ENCODE data around the gene DUSP28. TPM values are rescaled to one million over a fixed set of nuclear protein-coding genes. Genes with fewer than 3 reads are reported as not detected.
A peak's percentile ranks its signal among the peaks of the same experiment; 100 is the strongest.

Gene DUSP28
- total and polyA plus RNA-seq, 2 of the 13 experiments (the other 11 are each of a cell fraction or from before 2014, with no cell fraction given), result 5.2 to 8.6 TPM

DNA sequence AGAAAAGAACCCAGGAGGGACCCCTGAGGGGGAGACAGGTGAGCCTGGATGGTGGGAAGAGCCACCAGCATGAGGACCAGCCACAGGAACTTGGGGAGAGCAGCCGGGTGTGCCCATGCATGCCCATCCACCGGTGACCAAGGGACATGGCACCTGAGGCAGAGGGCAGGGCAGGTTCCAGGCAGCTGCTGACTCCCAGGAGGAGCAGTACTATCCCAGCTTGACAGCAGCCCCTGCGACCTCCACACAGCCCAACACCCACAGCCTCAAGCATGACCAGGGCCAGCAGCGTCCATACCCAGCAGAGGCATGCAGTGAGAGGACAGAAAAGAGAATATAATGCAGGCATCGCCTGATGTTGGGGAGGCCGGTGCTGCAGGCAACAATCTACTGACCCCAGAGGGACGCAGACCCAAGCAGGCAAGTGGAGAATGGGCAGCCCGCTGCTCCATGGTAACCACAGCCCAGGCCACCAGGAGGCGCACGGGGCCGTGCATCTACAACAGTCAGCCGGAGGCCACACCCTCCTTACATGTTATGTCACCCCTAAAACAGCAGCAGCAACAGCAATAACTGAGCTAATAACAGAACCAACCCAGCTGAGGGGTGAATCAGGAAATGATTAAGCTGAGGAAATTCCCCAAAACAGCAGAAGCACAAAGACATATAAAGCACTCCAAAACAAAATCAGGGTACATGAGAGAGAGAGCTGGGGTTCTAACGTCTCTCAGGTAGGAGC lies 46.4 kb upstream of the DUSP28 start (continued):
- no peak for TF ChIP-seq JUNB (CRISPR knock-in tag; IDR thresholded peaks at IDR 0.05; ENCODE audit: borderline replicate concordance)
- TF ChIP-seq THAP8 (CRISPR knock-in tag; IDR thresholded peaks at IDR 0.05; ENCODE audit: borderline replicate concordance), result no peak
- no peak for TF ChIP-seq ARNTL (CRISPR knock-in tag; IDR thresholded peaks at IDR 0.05)
- TF ChIP-seq EEA1 (CRISPR knock-in tag; IDR thresholded peaks at IDR 0.05; ENCODE audit: borderline replicate concordance), result no peak
- TF ChIP-seq, protein P1, sequence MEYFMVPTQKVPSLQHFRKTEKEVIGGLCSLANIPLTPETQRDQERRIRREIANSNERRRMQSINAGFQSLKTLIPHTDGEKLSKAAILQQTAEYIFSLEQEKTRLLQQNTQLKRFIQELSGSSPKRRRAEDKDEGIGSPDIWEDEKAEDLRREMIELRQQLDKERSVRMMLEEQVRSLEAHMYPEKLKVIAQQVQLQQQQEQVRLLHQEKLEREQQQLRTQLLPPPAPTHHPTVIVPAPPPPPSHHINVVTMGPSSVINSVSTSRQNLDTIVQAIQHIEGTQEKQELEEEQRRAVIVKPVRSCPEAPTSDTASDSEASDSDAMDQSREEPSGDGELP (IDR thresholded peaks at IDR 0.05; ENCODE audit: borderline replicate concordance, low read depth), result peak; percentile 53; the same call in 1 of the 2 replicates
- peak; percentile 37 for TF ChIP-seq CBX1 (IDR thresholded peaks at IDR 0.05; ENCODE audit: low read depth)
- no peak for TF ChIP-seq ZNF251 (CRISPR knock-in tag; IDR thresholded peaks at IDR 0.05)
- no peak for TF ChIP-seq CHD2 (IDR thresholded peaks at IDR 0.05; ENCODE audit: low read depth, low read length)
- TF ChIP-seq XRCC5 (optimal IDR thresholded peaks at IDR 0.05; ENCODE audit: low read length), result peak; percentile 75
- TF ChIP-seq, protein P2, sequence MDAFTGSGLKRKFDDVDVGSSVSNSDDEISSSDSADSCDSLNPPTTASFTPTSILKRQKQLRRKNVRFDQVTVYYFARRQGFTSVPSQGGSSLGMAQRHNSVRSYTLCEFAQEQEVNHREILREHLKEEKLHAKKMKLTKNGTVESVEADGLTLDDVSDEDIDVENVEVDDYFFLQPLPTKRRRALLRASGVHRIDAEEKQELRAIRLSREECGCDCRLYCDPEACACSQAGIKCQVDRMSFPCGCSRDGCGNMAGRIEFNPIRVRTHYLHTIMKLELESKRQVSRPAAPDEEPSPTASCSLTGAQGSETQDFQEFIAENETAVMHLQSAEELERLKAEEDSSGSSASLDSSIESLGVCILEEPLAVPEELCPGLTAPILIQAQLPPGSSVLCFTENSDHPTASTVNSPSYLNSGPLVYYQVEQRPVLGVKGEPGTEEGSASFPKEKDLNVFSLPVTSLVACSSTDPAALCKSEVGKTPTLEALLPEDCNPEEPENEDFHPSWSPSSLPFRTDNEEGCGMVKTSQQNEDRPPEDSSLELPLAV (CRISPR knock-in tag; conservative IDR thresholded peaks at IDR 0.05; ENCODE audit: low read depth), result no peak
- TF ChIP-seq MZF1 (CRISPR knock-in tag; IDR thresholded peaks at IDR 0.05; ENCODE audit: borderline replicate concordance), result no peak
- no peak for TF ChIP-seq JUND (CRISPR knock-in tag; IDR thresholded peaks at IDR 0.05)
- no peak for TF ChIP-seq CAMTA2 (CRISPR knock-in tag; IDR thresholded peaks at IDR 0.05; ENCODE audit: borderline replicate concordance)
- 0 out of 2 replicates have a peak, but pooled peaks have one; percentile 21 for TF ChIP-seq ZMYM3 (CRISPR knock-in tag; IDR thresholded peaks at IDR 0.05)
- TF ChIP-seq MAZ (IDR thresholded peaks at IDR 0.05; ENCODE audit: borderline replicate concordance, low read depth, low read length), result no peak
- 0 out of 2 replicates have a peak, but pooled peaks have one; percentile 34 for TF ChIP-seq MAZ (CRISPR knock-in tag; IDR thresholded peaks at IDR 0.05; ENCODE audit: low read depth)
- no peak for TF ChIP-seq ZSCAN20 (CRISPR knock-in tag; IDR thresholded peaks at IDR 0.05; ENCODE audit: borderline replicate concordance)
- no peak for TF ChIP-seq ATAD3A (CRISPR knock-in tag; IDR thresholded peaks at IDR 0.05)
- 0 out of 2 replicates have a peak, but pooled peaks have one; percentile 38 for TF ChIP-seq SPEN (CRISPR knock-in tag; IDR thresholded peaks at IDR 0.05; ENCODE audit: low read depth)
- TF ChIP-seq GPN1 (CRISPR knock-in tag; IDR thresholded peaks at IDR 0.05; ENCODE audit: borderline replicate concordance), result no peak; the same call in 1 of the 2 replicates
- peak; percentile 33; the same call in 1 of the 2 replicates for TF ChIP-seq CBX5 (CRISPR knock-in tag; IDR thresholded peaks at IDR 0.05; ENCODE audit: borderline replicate concordance)
- TF ChIP-seq SRSF4 (IDR thresholded peaks at IDR 0.05; ENCODE audit: low read depth, low read length, poor library complexity, severe bottlenecking), result no peak
- TF ChIP-seq, protein P3, sequence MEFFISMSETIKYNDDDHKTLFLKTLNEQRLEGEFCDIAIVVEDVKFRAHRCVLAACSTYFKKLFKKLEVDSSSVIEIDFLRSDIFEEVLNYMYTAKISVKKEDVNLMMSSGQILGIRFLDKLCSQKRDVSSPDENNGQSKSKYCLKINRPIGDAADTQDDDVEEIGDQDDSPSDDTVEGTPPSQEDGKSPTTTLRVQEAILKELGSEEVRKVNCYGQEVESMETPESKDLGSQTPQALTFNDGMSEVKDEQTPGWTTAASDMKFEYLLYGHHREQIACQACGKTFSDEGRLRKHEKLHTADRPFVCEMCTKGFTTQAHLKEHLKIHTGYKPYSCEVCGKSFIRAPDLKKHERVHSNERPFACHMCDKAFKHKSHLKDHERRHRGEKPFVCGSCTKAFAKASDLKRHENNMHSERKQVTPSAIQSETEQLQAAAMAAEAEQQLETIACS (CRISPR knock-in tag; IDR thresholded peaks at IDR 0.05), result no peak
- TF ChIP-seq YEATS2 (CRISPR knock-in tag; IDR thresholded peaks at IDR 0.05; ENCODE audit: borderline replicate concordance), result peak; percentile 36; the same call in 1 of the 2 replicates
- no peak for TF ChIP-seq FOXA1 (IDR thresholded peaks at IDR 0.05)
- no peak for TF ChIP-seq FOXA1 (CRISPR knock-in tag; IDR thresholded peaks at IDR 0.05)
- TF ChIP-seq HDAC2 (CRISPR knock-in tag; IDR thresholded peaks at IDR 0.05), result peak; percentile 14; the same call in 1 of the 2 replicates
